ENCODE measurements around the gene TNIP1. TPM values are rescaled to one million over a fixed set of nuclear protein-coding genes. Genes with fewer than 3 reads are reported as not detected.

TNIP1 gene
- total and polyA plus RNA-seq, 4 donors = 81.5 to 308 (median 129) TPM

DNA sequence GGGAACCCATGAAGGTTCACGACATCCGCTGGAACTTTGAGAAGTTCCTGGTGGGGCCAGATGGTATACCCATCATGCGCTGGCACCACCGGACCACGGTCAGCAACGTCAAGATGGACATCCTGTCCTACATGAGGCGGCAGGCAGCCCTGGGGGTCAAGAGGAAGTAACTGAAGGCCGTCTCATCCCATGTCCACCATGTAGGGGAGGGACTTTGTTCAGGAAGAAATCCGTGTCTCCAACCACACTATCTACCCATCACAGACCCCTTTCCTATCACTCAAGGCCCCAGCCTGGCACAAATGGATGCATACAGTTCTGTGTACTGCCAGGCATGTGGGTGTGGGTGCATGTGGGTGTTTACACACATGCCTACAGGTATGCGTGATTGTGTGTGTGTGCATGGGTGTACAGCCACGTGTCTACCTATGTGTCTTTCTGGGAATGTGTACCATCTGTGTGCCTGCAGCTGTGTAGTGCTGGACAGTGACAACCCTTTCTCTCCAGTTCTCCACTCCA lies 52.8 kb downstream of the TNIP1 start:
- Histone ChIP-seq H3K4me3 (no peak overlapping the region), H3K27ac (ENCODE audit: low read depth in 1 of 2, low read length in 1 of 2) (peak overlapping the region in 1 of 2 donors; percentile 18), H3K4me1 (ENCODE audit: control insufficient read depth in 5 of 5, insufficient read depth in 5 of 5, low read length in 5 of 5) (peaks cover 9 to 31% (median 21%) of the 10 kb centered on the region in 5 donors), H3K36me3 (ENCODE audit: control insufficient read depth in 4 of 4, insufficient read depth in 4 of 4, low read length in 4 of 4) (peaks cover 11 to 54% (median 18%) of the 10 kb centered on the region in 4 donors), H3K27me3 (ENCODE audit: control insufficient read depth in 3 of 3, insufficient read depth in 3 of 3, low read length in 2 of 3) (no peaks in the 10 kb centered on the region), H3K9me3 (ENCODE audit: control insufficient read depth in 4 of 4, insufficient read depth in 3 of 4, low read length in 3 of 4) (peaks cover 0 to 2% (median 0%) of the 10 kb centered on the region in 4 donors), H3K9ac (ENCODE audit: insufficient read depth in 1 of 2, low read length in 2 of 2) (no peak overlapping the region)
- no peak for DNase-seq
- no peak for ATAC-seq (ENCODE audit: insufficient read depth, low FRiP score)
- whole genome bisulfite sequencing, 2 donors = 80 to 82% methylated on average over 11 of the region's 11 CpGs
- TF ChIP-seq CTCF (IDR thresholded peaks at IDR 0.05; ENCODE audit: control extremely low read depth, extremely low read depth) = no peak

- WGBS, 2 donors = 64 to 85% methylated on average over 7 of the region's 7 CpGs
- no peak for TF ChIP-seq CTCF (IDR thresholded peaks at IDR 0.05; ENCODE audit: control extremely low read depth, extremely low read depth)
- Histone ChIP-seq H3K4me3 (no peak overlapping the region), H3K27ac (ENCODE audit: low read depth in 1 of 2, low read length in 1 of 2) (peak overlapping the region; percentile 56 to 74), H3K36me3 (ENCODE audit: control insufficient read depth in 4 of 4, insufficient read depth in 4 of 4, low read length in 4 of 4) (peaks cover 8 to 49% (median 16%) of the 10 kb centered on the region in 4 donors), H3K9ac (ENCODE audit: insufficient read depth in 1 of 2, low read length in 2 of 2) (no peak overlapping the region), H3K27me3 (ENCODE audit: control insufficient read depth in 3 of 3, insufficient read depth in 3 of 3, low read length in 2 of 3) (no peaks in the 10 kb centered on the region), H3K9me3 (ENCODE audit: control insufficient read depth in 4 of 4, insufficient read depth in 3 of 4, low read length in 3 of 4) (peaks cover 0 to 2% (median 0%) of the 10 kb centered on the region in 4 donors), H3K4me1 (ENCODE audit: control insufficient read depth in 5 of 5, insufficient read depth in 5 of 5, low read length in 5 of 5) (peaks cover 9 to 32% (median 21%) of the 10 kb centered on the region in 5 donors)
- DNase-seq = no peak
- no peak for ATAC-seq (ENCODE audit: insufficient read depth, low FRiP score)
These were observed 54.2 kb downstream of the TNIP1 start for GRCh38 chr5:151026679-151027078.

DNA sequence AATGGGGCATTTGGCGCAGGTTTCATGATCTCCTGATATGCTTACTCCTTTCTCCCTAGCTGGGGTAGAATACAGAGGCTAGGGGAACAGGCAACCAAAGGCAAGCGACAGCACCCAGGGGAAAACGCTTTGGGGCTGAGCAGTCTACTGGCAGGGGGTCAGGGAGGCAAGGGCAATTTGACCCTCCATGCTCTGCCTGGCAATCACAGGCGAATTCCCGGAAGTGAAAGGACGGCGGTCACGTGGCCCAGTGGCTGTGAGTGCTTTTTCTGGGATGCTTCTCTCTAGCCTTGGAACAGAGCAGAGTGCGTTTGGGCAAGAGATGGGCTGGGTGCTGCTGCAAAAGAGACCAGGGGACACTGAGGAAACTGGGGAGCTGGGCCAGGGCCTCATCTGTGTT lies 54.7 kb downstream of the TNIP1 start:
- DNase-seq = no peak
- Histone ChIP-seq H3K9me3 (ENCODE audit: control insufficient read depth in 4 of 4, insufficient read depth in 3 of 4, low read length in 3 of 4) (peaks cover 0 to 2% (median 0%) of the 10 kb centered on the region in 4 donors), H3K4me1 (ENCODE audit: control insufficient read depth in 5 of 5, insufficient read depth in 5 of 5, low read length in 5 of 5) (peaks cover 9 to 32% (median 22%) of the 10 kb centered on the region in 5 donors), H3K27me3 (ENCODE audit: control insufficient read depth in 3 of 3, insufficient read depth in 3 of 3, low read length in 2 of 3) (no peaks in the 10 kb centered on the region), H3K4me3 (no peak overlapping the region), H3K27ac (ENCODE audit: low read depth in 1 of 2, low read length in 1 of 2) (peak overlapping the region; percentile 56 to 74), H3K9ac (ENCODE audit: insufficient read depth in 1 of 2, low read length in 2 of 2) (no peak overlapping the region), H3K36me3 (ENCODE audit: control insufficient read depth in 4 of 4, insufficient read depth in 4 of 4, low read length in 4 of 4) (peaks cover 8 to 45% (median 14%) of the 10 kb centered on the region in 4 donors)
- ATAC-seq (ENCODE audit: insufficient read depth, low FRiP score) = no peak
- WGBS, 2 donors = 71 to 93% methylated on average over 9 of the region's 9 CpGs
- TF ChIP-seq CTCF (IDR thresholded peaks at IDR 0.05; ENCODE audit: control extremely low read depth, extremely low read depth) = no peak

DNA sequence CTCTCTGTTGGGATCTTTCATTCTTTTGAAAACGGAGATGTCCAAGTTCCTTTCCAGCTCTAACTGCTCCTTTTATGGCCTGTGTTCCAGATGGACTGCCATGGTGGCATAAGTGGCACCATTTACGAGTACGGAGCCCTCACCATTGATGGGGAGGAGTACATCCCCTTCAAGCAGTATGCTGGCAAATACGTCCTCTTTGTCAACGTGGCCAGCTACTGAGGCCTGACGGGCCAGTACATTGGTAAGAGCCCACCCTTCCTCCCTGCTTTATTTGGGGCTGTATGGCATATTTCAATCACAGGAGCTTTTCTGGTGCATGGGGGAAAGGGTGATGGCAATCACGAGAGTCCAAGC lies 55.6 kb downstream of the TNIP1 start:
- DNase-seq (no peak), ATAC-seq (ENCODE audit: insufficient read depth, low FRiP score) (no peak)
- no peak for TF ChIP-seq CTCF (IDR thresholded peaks at IDR 0.05; ENCODE audit: control extremely low read depth, extremely low read depth)
- H3K4me3 ChIP-seq = peak overlapping the region; percentile 15
- peaks cover 8 to 44% (median 14%) of the 10 kb centered on the region in 4 donors for H3K36me3 ChIP-seq (ENCODE audit: control insufficient read depth in 4 of 4, insufficient read depth in 4 of 4, low read length in 4 of 4)
- no peaks in the 10 kb centered on the region for H3K27me3 ChIP-seq (ENCODE audit: control insufficient read depth in 3 of 3, insufficient read depth in 3 of 3, low read length in 2 of 3)
- peaks cover 5 to 34% (median 19%) of the 10 kb centered on the region in 5 donors for H3K4me1 ChIP-seq (ENCODE audit: control insufficient read depth in 5 of 5, insufficient read depth in 5 of 5, low read length in 5 of 5)
- peaks cover 0 to 2% (median 0%) of the 10 kb centered on the region in 4 donors for H3K9me3 ChIP-seq (ENCODE audit: control insufficient read depth in 4 of 4, insufficient read depth in 3 of 4, low read length in 3 of 4)
- H3K27ac ChIP-seq (ENCODE audit: low read depth in 1 of 2, low read length in 1 of 2) = peak overlapping the region in 1 of 2 donors; percentile 68
- 80 to 97% methylated on average over 7 of the region's 7 CpGs for WGBS, 2 donors
- H3K9ac ChIP-seq (ENCODE audit: insufficient read depth in 1 of 2, low read length in 2 of 2) = no peak overlapping the region
